Chondrocyte (in vitro differentiated cells): Measurements from ENCODE around the gene PROCR. TPM values are rescaled to one million over a fixed set of nuclear protein-coding genes. Genes with fewer than 3 reads are reported as not detected.
A peak's percentile ranks its signal among the peaks of the same experiment; 100 is the strongest.

Source experiments
- DNase-seq: peaks from one replicate; pipeline ENCODE4 v3.0.0; 2021; ENCODE audit warnings: mixed read lengths, low spot score
- H3K27ac Mint-ChIP-seq: one replicate; pipeline ENCODE4 v1.8.0; 2021; ENCODE audit warnings: mild to moderate bottlenecking, moderate library complexity, mixed read lengths; ENCODE audit not compliant: unreplicated experiment
- H3K27me3 Mint-ChIP-seq: 2 replicates; pipeline ENCODE4 v1.8.0; 2021; ENCODE audit warnings: low read depth, mixed read lengths
- H3K36me3 Mint-ChIP-seq: 2 replicates; pipeline ENCODE4 v1.8.0; 2021; ENCODE audit warnings: low read depth, mixed read lengths
- H3K4me1 Mint-ChIP-seq: 2 replicates; pipeline ENCODE4 v1.8.0; 2021; ENCODE audit warnings: low read depth, mild to moderate bottlenecking, mixed read lengths
- H3K4me3 Mint-ChIP-seq: one replicate; pipeline ENCODE4 v1.8.0; 2021; ENCODE audit warnings: mild to moderate bottlenecking, moderate library complexity, mixed read lengths; ENCODE audit not compliant: unreplicated experiment
- H3K9me3 Mint-ChIP-seq: 2 replicates; pipeline ENCODE4 v1.8.0; 2021; ENCODE audit warnings: low read depth, mixed read lengths
- CTCF ChIP-seq: fragments of 200-600 bp; sonication (generic); IDR thresholded peaks from 2 replicates; pipeline ENCODE4 v1.5.0; 2021; ENCODE audit warnings: antibody characterized with exemption, mild to moderate bottlenecking, moderate library complexity
- total RNA-seq: library from RNA; stranded (reverse); gene quantifications from 3 replicates; pipeline ENCODE4 v1.2.1, GENCODE V29; 2021

PROCR gene
- total RNA-seq, 1 donor from 2014 or later = 3.5 TPM

- H3K27ac Mint-ChIP-seq = no peak overlapping the region
- peaks cover 1% of the 10 kb centered on the region for H3K27me3 Mint-ChIP-seq
- peak overlapping the region; percentile 69 for H3K4me3 Mint-ChIP-seq
- no peaks in the 10 kb centered on the region for H3K9me3 Mint-ChIP-seq
- H3K4me1 Mint-ChIP-seq = peaks cover 12% of the 10 kb centered on the region
- TF ChIP-seq CTCF = no peak
- H3K36me3 Mint-ChIP-seq = no peaks in the 10 kb centered on the region
- DNase-seq = no peak
These were observed 548 bp downstream of the PROCR start for GRCh38 chr20:35172434-35172806.

- H3K36me3 Mint-ChIP-seq = no peaks in the 10 kb centered on the region
- H3K27me3 Mint-ChIP-seq = peaks cover 1% of the 10 kb centered on the region
- peaks cover 12% of the 10 kb centered on the region for H3K4me1 Mint-ChIP-seq
- no peaks in the 10 kb centered on the region for H3K9me3 Mint-ChIP-seq
- no peak for DNase-seq
- H3K4me3 Mint-ChIP-seq = no peak overlapping the region
- H3K27ac Mint-ChIP-seq = no peak overlapping the region
- no peak for TF ChIP-seq CTCF
These were observed 1.8 kb downstream of the PROCR start for GRCh38 chr20:35173576-35174192.

- Mint-ChIP-seq H3K9me3 (no peaks in the 10 kb centered on the region), H3K4me3 (no peak overlapping the region), H3K27ac (no peak overlapping the region), H3K4me1 (peaks cover 12% of the 10 kb centered on the region), H3K27me3 (no peaks in the 10 kb centered on the region), H3K36me3 (no peaks in the 10 kb centered on the region)
- no peak for TF ChIP-seq CTCF
- peak; percentile 74 for DNase-seq
These were observed 2.8 kb downstream of the PROCR start for GRCh38 chr20:35174458-35175216.

GRCh38 chr20:35176132-35176531 lies 4.3 kb downstream of the PROCR start:
- H3K4me3 Mint-ChIP-seq = no peak overlapping the region

More at GRCh38 chr20:35176132-35176531, 4.3 kb downstream of the PROCR start:
- no peak overlapping the region for H3K27ac Mint-ChIP-seq
- H3K9me3 Mint-ChIP-seq = no peaks in the 10 kb centered on the region
- no peaks in the 10 kb centered on the region for H3K36me3 Mint-ChIP-seq
- peaks cover 12% of the 10 kb centered on the region for H3K4me1 Mint-ChIP-seq
- TF ChIP-seq CTCF = no peak
- DNase-seq = peak; percentile 75
- H3K27me3 Mint-ChIP-seq = no peaks in the 10 kb centered on the region
